RWPE1 (cell line): ENCODE results near the gene ERVFRD-1.
A peak's percentile ranks its signal among the peaks of the same experiment; 100 is the strongest.
"Not testable (repeated sequence)": the region's sequence is repeated elsewhere in the genome, so short reads cannot be mapped to it uniquely, and the experiment has no call there.

ENCODE experiments used
- CTCF ChIA-PET: fragments of 350-600 bp; sonication (Branson Sonifier 250); formaldehyde crosslinking; extraction: SDS; loops from one replicate; lab custom pipeline; 2021; lab: Yijun Ruan, JAX
- POLR2A ChIA-PET: fragments of 400-600 bp; formaldehyde crosslinking; extraction: SDS; loops from one replicate; lab custom pipeline; 2020; ENCODE audit warnings: antibody characterized with exemption; ENCODE audit not compliant: low non-redundant PET; lab: Yijun Ruan, JAX
- DNase-seq: peaks from one replicate; pipeline ENCODE4 v3.0.0; 2012; ENCODE audit warnings: low spot score
- H3K27ac ChIP-seq: fragments of 450-650 bp; 2 replicates; pipeline ENCODE4 v1.5.1; 2017
- CTCF ChIP-seq: fragments of 450-650 bp; conservative IDR thresholded peaks from 2 replicates; pipeline ENCODE4 v1.5.1; 2017; ENCODE audit warnings: low read depth, mild to moderate bottlenecking

ERVFRD-1 gene

GRCh38 chr6:11094411-11094851 is 17.1 kb downstream of the ERVFRD-1 start:
- DNase-seq, result peak; percentile 54
- POLR2A ChIA-PET, result interaction anchor here (0.5 kb wide), 1 partner anchor 237 kb away, joined by 6 read pairs; no protein-coding TSS in a partner anchor
- CTCF ChIA-PET, result no interaction called here
- peak overlapping the region; percentile 87 for H3K27ac ChIP-seq
- no peak for TF ChIP-seq CTCF

GRCh38 chr6:11093626-11094410 is 17.7 kb downstream of the ERVFRD-1 start, which contains the start of gene SMIM13:
Gene SMIM13 (plus strand): TSS chr6:11093834. CDS start chr6:11094314, 480 bp downstream.
- DNase-seq, result peak; percentile 96
- H3K27ac ChIP-seq, result peak within 1 kb of the TSS; percentile 87
- TF ChIP-seq CTCF, result peak; percentile 82
- POLR2A ChIA-PET, result no interaction called here
- CTCF ChIA-PET, result interaction anchor here (0.6 to 0.7 kb wide), 3 partner anchors 30 to 400 kb away, joined by 3 to 4 read pairs (median 3); no protein-coding TSS in a partner anchor

- CTCF ChIA-PET, result interaction anchor here (0.6 to 0.7 kb wide), 3 partner anchors 30 to 401 kb away, joined by 3 to 4 read pairs (median 3); no protein-coding TSS in a partner anchor
- peak overlapping the region; percentile 87 for H3K27ac ChIP-seq
- no peak for DNase-seq
- no peak for TF ChIP-seq CTCF
- POLR2A ChIA-PET, result no interaction called here
Observed at GRCh38 chr6:11093376-11093625, 18.2 kb downstream of the ERVFRD-1 start.

- H3K27ac ChIP-seq, result peak overlapping the region; percentile 87
- TF ChIP-seq CTCF, result no peak
- CTCF ChIA-PET, result interaction anchor here (0.6 to 0.7 kb wide), 3 partner anchors 31 to 401 kb away, joined by 3 to 4 read pairs (median 3); no protein-coding TSS in a partner anchor
- POLR2A ChIA-PET, result no interaction called here
- DNase-seq, result peak; percentile 45
Observed at GRCh38 chr6:11092668-11093375, 18.7 kb downstream of the ERVFRD-1 start.

- H3K27ac ChIP-seq, POLR2A ChIA-PET, CTCF ChIA-PET: not testable (repeated sequence)
Observed at GRCh38 chr6:11091141-11091540, 20.4 kb downstream of the ERVFRD-1 start.

GRCh38 chr6:11089695-11090094 is 21.8 kb downstream of the ERVFRD-1 start:
- ChIA-PET CTCF (no interaction called here), POLR2A (no interaction called here)
- no peak for TF ChIP-seq CTCF
- H3K27ac ChIP-seq, result no peak overlapping the region
- no peak for DNase-seq

More at GRCh38 chr6:11091141-11091540, 20.4 kb downstream of the ERVFRD-1 start:
- not testable (repeated sequence) for DNase-seq

- DNase-seq, POLR2A ChIA-PET, CTCF ChIA-PET, H3K27ac ChIP-seq: not testable (repeated sequence)
Observed at GRCh38 chr6:11087141-11087812, 24.2 kb downstream of the ERVFRD-1 start.
